Left ventricle myocardium inferior (tissue), 1 donor: ENCODE results near the gene GSE1. TPM values are rescaled to one million over a fixed set of nuclear protein-coding genes. Genes with fewer than 3 reads are reported as not detected.

Experiments used
- DNase-seq: peaks from one replicate; pipeline ENCODE4 v3.0.0-alpha.2; 2020
- H3K27ac ChIP-seq: fragments of 200-600 bp; replicated peaks from 2 replicates; pipeline ENCODE4 v1.8.0; 2021
- H3K27me3 ChIP-seq: fragments of 200-600 bp; 2 replicates; pipeline ENCODE4 v1.8.0; 2021; ENCODE audit warnings: low read depth
- H3K36me3 ChIP-seq: fragments of 200-600 bp; 2 replicates; pipeline ENCODE4 v1.8.0; 2021
- H3K4me1 ChIP-seq: fragments of 200-600 bp; 2 replicates; pipeline ENCODE4 v1.8.0; 2021
- H3K4me3 ChIP-seq: fragments of 200-600 bp; 2 replicates; pipeline ENCODE4 v1.8.0; 2021; ENCODE audit warnings: mild to moderate bottlenecking, moderate library complexity
- H3K9me3 ChIP-seq: fragments of 200-600 bp; replicated peaks from 2 replicates; pipeline ENCODE4 v1.8.0; 2021
- intact Hi-C: fragments of 100-400 bp; cut with micrococcal nuclease; formaldehyde crosslinking; loops from one replicate; pipeline ENCODE4 v1.11.0; 2022
- total RNA-seq: library from RNA; stranded (reverse); fragmentation: NEBNext Ultra II Directional; extraction: Animal tissue kit (Norgen Biotek cat#: 25700); gene quantifications from one replicate; pipeline ENCODE4 v1.2.1, GENCODE V29; 2021
- TF ChIP-seq, protein P1 (sequence below): fragments of 200-600 bp; IDR thresholded peaks from 2 replicates; pipeline ENCODE4 v1.8.0; 2021; ENCODE audit warnings: antibody characterized with exemption, mild to moderate bottlenecking, borderline replicate concordance
- donor health status: DM: no; HTN: yes; CAD: no; lungs with severe emphysema.

The GSE1 gene
- total RNA-seq, 1 donor from 2014 or later = 34.2 TPM

DNA sequence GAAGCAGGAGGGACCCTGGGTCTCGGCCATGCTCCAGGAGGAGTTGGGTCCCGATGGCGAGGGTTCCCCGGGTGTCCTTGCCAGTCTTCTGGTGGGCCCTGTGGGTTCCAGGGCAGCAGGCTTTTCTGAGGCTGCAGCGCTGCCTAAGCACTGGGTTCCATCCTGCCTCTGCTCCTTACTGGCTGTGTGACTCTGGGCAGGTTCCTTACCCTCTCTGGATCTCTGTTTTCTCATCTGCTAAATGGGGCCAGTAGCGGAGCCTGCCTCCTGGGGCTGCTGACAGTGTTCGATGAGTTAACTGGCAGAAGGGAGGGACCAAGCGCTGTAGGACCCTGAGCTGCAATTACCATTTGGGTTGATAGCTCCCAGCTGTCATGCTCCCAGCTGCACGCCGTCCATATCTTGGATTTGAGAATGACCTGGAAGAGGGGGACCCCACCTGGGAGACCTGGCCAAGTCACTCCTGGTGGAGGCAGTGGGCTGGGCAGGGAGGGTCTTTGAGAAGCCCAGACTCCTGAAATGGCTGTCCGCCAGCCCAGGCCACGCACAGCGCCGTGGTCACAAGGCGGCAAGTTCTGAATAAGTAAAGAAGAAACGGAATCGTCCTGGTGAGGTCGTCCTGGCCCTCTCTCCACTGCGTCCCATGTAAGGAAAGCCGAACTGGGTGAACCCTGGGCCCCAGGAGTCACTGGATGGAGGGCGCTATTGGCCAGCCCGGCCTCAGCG is 47.2 kb upstream of the GSE1 start:
- intact Hi-C loops = no loop called here
- peaks cover 6% of the 10 kb centered on the region for H3K9me3 ChIP-seq
- peaks cover 35% of the 10 kb centered on the region for H3K4me1 ChIP-seq
- no peak overlapping the region for H3K27ac ChIP-seq
- TF ChIP-seq, protein P1, sequence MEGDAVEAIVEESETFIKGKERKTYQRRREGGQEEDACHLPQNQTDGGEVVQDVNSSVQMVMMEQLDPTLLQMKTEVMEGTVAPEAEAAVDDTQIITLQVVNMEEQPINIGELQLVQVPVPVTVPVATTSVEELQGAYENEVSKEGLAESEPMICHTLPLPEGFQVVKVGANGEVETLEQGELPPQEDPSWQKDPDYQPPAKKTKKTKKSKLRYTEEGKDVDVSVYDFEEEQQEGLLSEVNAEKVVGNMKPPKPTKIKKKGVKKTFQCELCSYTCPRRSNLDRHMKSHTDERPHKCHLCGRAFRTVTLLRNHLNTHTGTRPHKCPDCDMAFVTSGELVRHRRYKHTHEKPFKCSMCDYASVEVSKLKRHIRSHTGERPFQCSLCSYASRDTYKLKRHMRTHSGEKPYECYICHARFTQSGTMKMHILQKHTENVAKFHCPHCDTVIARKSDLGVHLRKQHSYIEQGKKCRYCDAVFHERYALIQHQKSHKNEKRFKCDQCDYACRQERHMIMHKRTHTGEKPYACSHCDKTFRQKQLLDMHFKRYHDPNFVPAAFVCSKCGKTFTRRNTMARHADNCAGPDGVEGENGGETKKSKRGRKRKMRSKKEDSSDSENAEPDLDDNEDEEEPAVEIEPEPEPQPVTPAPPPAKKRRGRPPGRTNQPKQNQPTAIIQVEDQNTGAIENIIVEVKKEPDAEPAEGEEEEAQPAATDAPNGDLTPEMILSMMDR = no peak
- H3K4me3 ChIP-seq = no peak overlapping the region
- no peaks in the 10 kb centered on the region for H3K27me3 ChIP-seq
- H3K36me3 ChIP-seq = no peaks in the 10 kb centered on the region
- no peak for DNase-seq

DNA sequence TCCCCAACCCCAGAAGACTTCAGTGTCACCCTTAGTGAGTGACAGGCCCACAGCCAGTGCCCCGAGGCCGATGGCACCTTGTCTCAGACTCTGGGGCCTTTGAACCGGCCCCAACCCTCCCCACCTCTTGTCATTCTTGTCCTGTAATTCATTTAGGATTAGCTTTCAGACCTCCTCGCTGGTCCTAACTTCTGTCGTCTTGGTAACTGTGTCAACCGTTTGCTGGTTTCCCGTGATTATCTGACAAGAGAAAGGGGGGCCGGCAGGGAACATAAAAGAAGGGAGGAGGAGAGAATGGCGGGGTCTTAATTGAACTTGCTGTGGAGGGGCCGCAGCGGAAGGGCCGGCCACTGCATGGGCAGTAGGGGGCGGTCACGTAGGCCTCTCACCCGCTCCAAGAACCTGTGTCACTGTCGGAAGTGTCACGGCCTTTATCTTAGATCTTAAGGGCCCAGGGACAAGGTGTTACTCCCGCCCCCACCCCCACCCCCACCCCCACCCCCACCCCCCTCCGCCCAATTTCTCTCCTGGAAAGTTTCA is 46.5 kb upstream of the GSE1 start:
- Histone ChIP-seq H3K9me3 (peaks cover 6% of the 10 kb centered on the region), H3K4me1 (peaks cover 28% of the 10 kb centered on the region), H3K27me3 (no peaks in the 10 kb centered on the region), H3K36me3 (no peaks in the 10 kb centered on the region), H3K4me3 (no peak overlapping the region), H3K27ac (no peak overlapping the region)
- DNase-seq = no peak
- intact Hi-C loops = no loop called here
- TF ChIP-seq, protein P1 = no peak

DNA sequence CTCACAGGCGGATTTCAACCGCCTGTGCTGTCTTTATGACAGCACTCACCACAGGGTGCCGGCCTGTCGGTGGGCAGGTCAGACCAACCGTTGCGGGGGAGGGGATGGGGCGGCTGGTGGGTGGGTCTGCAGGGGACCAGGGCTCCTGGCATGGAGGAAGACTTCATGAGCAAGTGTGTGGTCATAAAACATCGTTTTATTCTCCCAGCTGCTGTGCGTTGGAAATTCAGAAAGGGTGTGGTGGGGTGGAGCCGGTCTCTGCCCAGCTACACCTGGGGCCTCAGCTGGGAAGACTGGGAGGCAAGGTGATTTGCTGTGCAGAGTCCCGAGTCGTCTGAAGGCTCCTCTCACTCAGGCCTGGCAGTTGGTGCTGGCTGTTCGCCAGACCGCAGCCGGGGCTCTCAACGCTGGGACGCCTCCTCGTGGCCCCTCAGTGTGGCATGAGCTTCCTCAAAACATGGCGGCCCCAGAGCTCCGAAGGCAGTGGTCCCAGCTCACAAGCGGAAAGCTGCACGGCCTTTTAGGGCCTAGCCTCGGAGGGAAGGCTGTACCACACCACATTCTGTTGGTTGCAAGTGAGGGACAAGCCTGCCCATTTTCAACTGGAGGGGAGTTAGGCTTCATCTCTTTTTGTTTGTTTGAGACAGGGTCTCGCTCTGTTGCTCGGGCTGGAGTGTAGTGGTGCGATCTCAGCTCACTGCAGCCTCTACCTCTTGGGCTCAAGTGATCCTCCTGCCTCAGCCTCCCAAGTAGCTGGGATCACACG is 45.8 kb upstream of the GSE1 start:
- H3K4me3 ChIP-seq = no peak overlapping the region
- no peaks in the 10 kb centered on the region for H3K36me3 ChIP-seq
- no peak for DNase-seq
- intact Hi-C loops = no loop called here
- H3K27me3 ChIP-seq = no peaks in the 10 kb centered on the region
- peaks cover 6% of the 10 kb centered on the region for H3K9me3 ChIP-seq
- H3K27ac ChIP-seq = no peak overlapping the region
- TF ChIP-seq, protein P1 = no peak
- peaks cover 24% of the 10 kb centered on the region for H3K4me1 ChIP-seq

DNA sequence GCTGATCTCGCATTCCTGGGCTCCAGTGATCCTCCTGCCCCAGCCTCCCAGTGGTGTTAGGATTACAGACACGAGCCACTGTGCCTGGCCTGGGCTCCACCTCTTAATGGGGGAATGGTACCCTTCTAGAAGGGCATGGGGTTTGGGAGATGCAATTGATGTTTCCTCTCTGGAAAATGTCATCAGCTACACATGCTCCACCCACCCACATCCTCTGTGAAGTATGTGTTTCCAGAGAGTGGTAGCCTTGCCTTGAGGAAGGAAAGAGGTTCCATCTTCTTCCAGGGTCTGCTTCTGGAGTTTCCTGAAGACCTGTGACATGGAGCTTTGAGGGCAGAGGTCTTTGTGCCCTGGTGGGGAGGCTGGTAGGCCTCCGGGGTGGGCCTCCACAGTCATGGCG is 45.2 kb upstream of the GSE1 start:
- Histone ChIP-seq H3K4me1 (peaks cover 22% of the 10 kb centered on the region), H3K9me3 (peaks cover 6% of the 10 kb centered on the region), H3K4me3 (no peak overlapping the region), H3K27ac (no peak overlapping the region), H3K27me3 (no peaks in the 10 kb centered on the region), H3K36me3 (no peaks in the 10 kb centered on the region)
- TF ChIP-seq, protein P1 = no peak
- intact Hi-C loops = no loop called here
- no peak for DNase-seq

DNA sequence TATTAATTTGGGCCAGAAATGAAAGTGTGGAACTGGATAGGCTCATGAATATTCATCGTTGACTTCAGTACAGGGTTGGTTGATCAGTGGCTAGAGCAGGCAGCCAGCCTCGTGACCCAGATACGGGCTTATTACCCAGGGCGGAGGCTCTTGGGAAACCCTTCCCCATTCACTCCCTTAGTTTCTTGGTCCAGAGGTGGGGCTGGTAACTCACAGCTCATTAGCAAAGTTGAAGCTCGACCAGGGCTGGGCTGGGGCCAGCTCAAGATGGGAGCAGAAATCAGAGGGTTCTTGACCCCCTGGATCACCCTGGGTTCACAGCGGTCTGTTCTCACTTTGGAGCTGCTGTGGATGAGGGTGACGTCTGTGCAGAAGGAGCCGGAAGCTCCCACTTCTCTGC is 44.6 kb upstream of the GSE1 start:
- Histone ChIP-seq H3K4me3 (no peak overlapping the region), H3K27ac (no peak overlapping the region), H3K9me3 (peaks cover 6% of the 10 kb centered on the region), H3K4me1 (peaks cover 22% of the 10 kb centered on the region), H3K36me3 (no peaks in the 10 kb centered on the region), H3K27me3 (no peaks in the 10 kb centered on the region)
- no peak for DNase-seq
- TF ChIP-seq, protein P1 = no peak
- intact Hi-C loops = no loop called here
